DOHH2 (cell line): ENCODE data around the gene SH3PXD2A.

Source experiments
- H3F3A ChIP-seq: fragments of 200-600 bp; sonication (generic), shearing (Covaris generic); 2 replicates; pipeline ENCODE4 v1.6.0; 2016; ENCODE audit warnings: antibody characterized with exemption, mild to moderate bottlenecking; ENCODE audit not compliant: control insufficient read depth, insufficient read depth
- H3K27ac ChIP-seq: fragments of 200-600 bp; sonication (generic); 2 replicates; pipeline ENCODE4 v1.5.1; 2014; ENCODE audit warnings: low read depth, mild to moderate bottlenecking, low read length, moderate library complexity
- H3K27me3 ChIP-seq: fragments of 200-600 bp; sonication (generic); 2 replicates; pipeline ENCODE4 v1.6.1; 2014; ENCODE audit warnings: mild to moderate bottlenecking, low read length, mixed read lengths; ENCODE audit not compliant: control insufficient read depth
- H3K36me3 ChIP-seq: fragments of 200-600 bp; sonication (generic); 2 replicates; pipeline ENCODE4 v1.6.1; 2014; ENCODE audit warnings: mild to moderate bottlenecking, low read length, moderate library complexity, mixed read lengths; ENCODE audit not compliant: control insufficient read depth
- H3K4me1 ChIP-seq: fragments of 200-600 bp; sonication (generic); 2 replicates; pipeline ENCODE4 v1.6.1; 2014; ENCODE audit warnings: mild to moderate bottlenecking, low read length, mixed read lengths; ENCODE audit not compliant: control insufficient read depth
- H3K4me2 ChIP-seq: fragments of 200-600 bp; sonication (generic); 2 replicates; pipeline ENCODE4 v1.6.0; 2014; ENCODE audit warnings: mild to moderate bottlenecking, low read length, moderate library complexity
- H3K4me3 ChIP-seq: fragments of 200-600 bp; sonication (generic); 2 replicates; pipeline ENCODE4 v1.5.1; 2014; ENCODE audit warnings: mild to moderate bottlenecking, low read length, mixed read lengths
- H3K79me2 ChIP-seq: fragments of 200-600 bp; sonication (generic); 2 replicates; pipeline ENCODE4 v1.6.1; 2014; ENCODE audit warnings: mild to moderate bottlenecking, low read length, mixed read lengths; ENCODE audit not compliant: control insufficient read depth
- H3K9me2 ChIP-seq: fragments of 200-600 bp; sonication (generic); replicated peaks from 2 replicates; pipeline ENCODE4 v1.6.1; 2014; ENCODE audit warnings: mild to moderate bottlenecking, low read length, mixed read lengths; ENCODE audit not compliant: control insufficient read depth
- H3K9me3 ChIP-seq: fragments of 200-600 bp; sonication (generic); 2 replicates; pipeline ENCODE4 v1.6.1; 2014; ENCODE audit warnings: antibody characterized with exemption, low read length, mixed read lengths; ENCODE audit not compliant: control insufficient read depth, insufficient read depth
- H4K20me1 ChIP-seq: fragments of 200-600 bp; sonication (generic); 2 replicates; pipeline ENCODE4 v1.6.0; 2014; ENCODE audit warnings: low read depth, mild to moderate bottlenecking, antibody characterized with exemption, low read length, moderate library complexity; ENCODE audit not compliant: control insufficient read depth, insufficient read depth
- CTCF ChIP-seq: fragments of 200-600 bp; sonication (generic); IDR thresholded peaks from one replicate; pipeline ENCODE4 v1.5.1; 2014; ENCODE audit warnings: antibody characterized with exemption, mild to moderate bottlenecking, low read depth, low read length; ENCODE audit not compliant: poor library complexity, severe bottlenecking
- EZH2phosphoT487 ChIP-seq: fragments of 200-600 bp; sonication (generic); IDR thresholded peaks from 2 replicates; pipeline ENCODE4 v1.6.1; 2017; ENCODE audit warnings: borderline replicate concordance, mild to moderate bottlenecking, antibody characterized with exemption, low read length, moderate library complexity, mixed read lengths

SH3PXD2A gene

GRCh38 chr10:103648251-103648635 lies 207.1 kb downstream of the SH3PXD2A start:
- TF ChIP-seq EZH2phosphoT487 (no peak), CTCF (no peak)
- Histone ChIP-seq H4K20me1 (no peaks in the 10 kb centered on the region), H3K79me2 (no peaks in the 10 kb centered on the region), H3K27ac (no peak overlapping the region), H3K9me2 (no peaks in the 10 kb centered on the region), H3K36me3 (no peaks in the 10 kb centered on the region), H3K4me3 (no peak overlapping the region), H3F3A (no peaks in the 10 kb centered on the region), H3K4me2 (no peak overlapping the region), H3K4me1 (no peaks in the 10 kb centered on the region), H3K9me3 (no peaks in the 10 kb centered on the region), H3K27me3 (no peaks in the 10 kb centered on the region)

- no peaks in the 10 kb centered on the region for H3K36me3 ChIP-seq
- H3K27ac ChIP-seq = no peak overlapping the region
Measured at GRCh38 chr10:103646304-103646703, 209.1 kb downstream of the SH3PXD2A start.

GRCh38 chr10:103645141-103646054 lies 210.0 kb downstream of the SH3PXD2A start:
- H3K9me3 ChIP-seq = no peaks in the 10 kb centered on the region
- H3K27me3 ChIP-seq = no peaks in the 10 kb centered on the region
- H3K27ac ChIP-seq = no peak overlapping the region
- no peaks in the 10 kb centered on the region for H4K20me1 ChIP-seq
- TF ChIP-seq EZH2phosphoT487 = no peak
- no peak for TF ChIP-seq CTCF
- H3K4me3 ChIP-seq = no peak overlapping the region
- no peaks in the 10 kb centered on the region for H3K9me2 ChIP-seq
- no peaks in the 10 kb centered on the region for H3K36me3 ChIP-seq
- H3K4me1 ChIP-seq = no peaks in the 10 kb centered on the region
- no peak overlapping the region for H3K4me2 ChIP-seq
- H3K79me2 ChIP-seq = no peaks in the 10 kb centered on the region
- no peaks in the 10 kb centered on the region for H3F3A ChIP-seq

More at GRCh38 chr10:103646304-103646703, 209.1 kb downstream of the SH3PXD2A start:
- Histone ChIP-seq H3K9me2 (no peaks in the 10 kb centered on the region), H3K27me3 (no peaks in the 10 kb centered on the region), H3K4me2 (no peak overlapping the region), H3F3A (no peaks in the 10 kb centered on the region), H3K79me2 (no peaks in the 10 kb centered on the region), H4K20me1 (no peaks in the 10 kb centered on the region), H3K9me3 (no peaks in the 10 kb centered on the region), H3K4me3 (no peak overlapping the region), H3K4me1 (no peaks in the 10 kb centered on the region)
- TF ChIP-seq CTCF = no peak
- no peak for TF ChIP-seq EZH2phosphoT487
